ENCODE measurements around the gene ITPR1. TPM values are rescaled to one million over a fixed set of nuclear protein-coding genes. Genes with fewer than 3 reads are reported as not detected.

Gene ITPR1
- total and polyA plus RNA-seq, 10 of the 15 experiments (the other 5 are each of a cell fraction or from before 2014, with no cell fraction given), result 12.2 to 239 (median 28.4) TPM

GRCh38 chr3:4818164-4818563 is 325.0 kb downstream of the ITPR1 start:
- CTCF ChIA-PET, result no interaction called here
- no peaks in the 10 kb centered on the region for H4K20me1 ChIP-seq (ENCODE audit: control insufficient read depth, insufficient read depth)
- ATAC-seq, result no peak
- RAD21 ChIA-PET (ENCODE audit: unreplicated experiment), result no interaction called here
- DNase-seq (ENCODE audit: low read depth, low spot score), result no peak
- H3K79me2 ChIP-seq (ENCODE audit: control insufficient read depth, insufficient read depth, low read length), result no peaks in the 10 kb centered on the region
- no TSS peak for BruUV-seq (replicated peaks)
- no peak overlapping the region for H3K4me3 ChIP-seq
- in situ Hi-C loops (cut with MboI) (no loop called here), intact Hi-C loops (cut with micrococcal nuclease; ENCODE audit: unreplicated experiment) (no loop called here)
- no peaks in the 10 kb centered on the region; the same call in 2 of the 3 replicates for H3K9me3 ChIP-seq (replicated peaks; ENCODE audit: control insufficient read depth, insufficient read depth, low read length)
- TF ChIP-seq TCF12 (IDR thresholded peaks at IDR 0.05; ENCODE audit: low read depth, low read length) (no peak), STAT1 (conservative IDR thresholded peaks at IDR 0.05) (no peak), IRF3 (IDR thresholded peaks at IDR 0.05) (no peak), BHLHE40 (IDR thresholded peaks at IDR 0.05; ENCODE audit: borderline replicate concordance in 1 of 2, low read depth in 2 of 2, low read length in 1 of 2) (no peak), EED (IDR thresholded peaks at IDR 0.05; ENCODE audit: low read depth) (no peak), RAD21 (IDR thresholded peaks at IDR 0.05; ENCODE audit: insufficient read depth, low read depth, low read length) (no peak), WRNIP1 (IDR thresholded peaks at IDR 0.05; ENCODE audit: borderline replicate concordance, low read depth, low read length) (no peak), E2F8 (IDR thresholded peaks at IDR 0.05; ENCODE audit: low read depth, partially characterized antibody) (no peak), CHD2 (IDR thresholded peaks at IDR 0.05; ENCODE audit: borderline replicate concordance, low read depth, low read length) (no peak), SIX5 (IDR thresholded peaks at IDR 0.05; ENCODE audit: low read depth, low read length, severe bottlenecking) (no peak), KLF5 (IDR thresholded peaks at IDR 0.05; ENCODE audit: partially characterized antibody) (no peak), SKIL (IDR thresholded peaks at IDR 0.05; ENCODE audit: low read depth, poor library complexity, severe bottlenecking) (no peak), PKNOX1 (IDR thresholded peaks at IDR 0.05) (no peak), SMC3 (IDR thresholded peaks at IDR 0.05; ENCODE audit: borderline replicate concordance, low read length) (no peak), MXI1 (IDR thresholded peaks at IDR 0.05; ENCODE audit: low read depth, low read length) (no peak), SREBF2 (IDR thresholded peaks at IDR 0.05; ENCODE audit: low read length) (no peak), NFYB (IDR thresholded peaks at IDR 0.05; ENCODE audit: insufficient read depth, low read depth, low read length) (no peak)
- no peaks in the 10 kb centered on the region for H3K27me3 ChIP-seq (replicated peaks in 1 of 2; ENCODE audit: control insufficient read depth in 2 of 2, insufficient read depth in 2 of 2, low read length in 1 of 2)
- H3K9ac ChIP-seq (ENCODE audit: control insufficient read depth, insufficient read depth, low read length), result no peak overlapping the region
- no peak overlapping the region for H3K27ac ChIP-seq (ENCODE audit: control insufficient read depth, insufficient read depth)
- POLR2A ChIA-PET, result interaction anchor here (0.6 kb wide), 1 partner anchor 482 kb away, joined by 3 read pairs; no protein-coding TSS in a partner anchor
- peaks cover 14 to 49% of the 10 kb centered on the region in 2 experiments; a peak in 3 of 4 replicates for H3K36me3 ChIP-seq (ENCODE audit: control insufficient read depth in 2 of 2, insufficient read depth in 2 of 2, low read length in 1 of 2)
- no peak overlapping the region for H2AFZ ChIP-seq (ENCODE audit: control insufficient read depth, low read depth, low read length)
- no peak for FAIRE-seq
- 96% methylated on average over 13 of the region's 13 CpGs for WGBS (ENCODE audit: insufficient coverage, insufficient replicate concordance, low lambda C conversion rate, missing lambda C conversion rate)
- H3K4me2 ChIP-seq (ENCODE audit: control insufficient read depth, insufficient read depth), result no peak overlapping the region
- SMC1A ChIA-PET (ENCODE audit: uncharacterized antibody, unreplicated experiment), result interaction anchor here (1.4 kb wide), 1 partner anchor 11 kb away, joined by 3 read pairs; no protein-coding TSS in a partner anchor
- H3K4me1 ChIP-seq (ENCODE audit: control insufficient read depth, insufficient read depth, low read length), result no peaks in the 10 kb centered on the region

Measured in GM12878 (cell line).